GM23248 (cell line): ENCODE measurements around the gene TSPAN14.

Source experiments
- EZH2 ChIP-seq: fragments of 200-600 bp; sonication (generic); IDR thresholded peaks from 2 replicates; pipeline ENCODE4 v1.6.1; 2018; ENCODE audit warnings: antibody characterized with exemption, mild to moderate bottlenecking; ENCODE audit not compliant: insufficient read depth, poor library complexity, severe bottlenecking
- EZH2phosphoT487 ChIP-seq: fragments of 200-600 bp; sonication (generic); IDR thresholded peaks from 2 replicates; pipeline ENCODE4 v1.6.1; 2018; ENCODE audit warnings: antibody characterized with exemption, moderate library complexity, mild to moderate bottlenecking, low read depth; ENCODE audit not compliant: insufficient read depth

DNA sequence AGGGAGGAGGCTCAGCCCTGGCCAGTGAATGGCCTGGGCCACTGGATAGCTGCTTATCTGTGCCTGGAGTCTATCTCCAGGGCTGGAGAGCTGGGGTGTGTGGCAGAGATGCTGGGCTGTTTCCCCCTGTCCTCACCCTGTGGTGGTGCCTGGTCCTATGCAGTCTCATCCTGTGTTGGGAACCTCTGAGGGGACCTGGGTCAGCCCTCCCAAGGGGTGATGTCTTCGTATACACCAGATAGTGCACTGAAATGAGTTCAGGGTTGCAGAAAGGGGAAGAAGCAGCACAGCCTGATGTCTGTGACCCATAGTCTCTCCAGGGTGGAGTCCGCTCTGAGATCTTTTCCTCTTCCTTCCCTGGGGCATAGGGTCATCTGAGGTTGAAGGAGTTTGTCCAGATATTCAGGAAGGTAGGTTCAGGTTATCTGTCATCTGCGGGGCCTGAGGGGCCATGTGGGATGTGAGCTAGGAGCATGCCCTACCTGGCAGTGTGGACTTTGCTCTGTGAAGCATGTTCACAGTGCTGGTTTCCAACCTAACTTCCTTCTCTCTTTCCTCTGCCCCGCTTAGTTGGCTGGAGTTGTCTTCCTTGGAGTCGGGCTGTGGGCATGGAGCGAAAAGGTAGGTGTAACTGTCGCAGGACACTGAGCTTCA is 50.2 kb downstream of the TSPAN14 start:
- no peak for TF ChIP-seq EZH2
- TF ChIP-seq EZH2phosphoT487, result no peak
